Fibroblast of lung (primary cell): ENCODE results near the gene SSH2.

Source experiments
- CTCF ChIP-seq, 2 donors: IDR thresholded peaks in 1 of 2; conservative IDR thresholded peaks in 1 of 2; 1 replicate in 1 of 2; 2 replicates in 1 of 2; pipeline ENCODE4 v1.5.1; 2011 to 2012; ENCODE audit warnings: low read length in 2 of 2, control low read depth in 1 of 2, inconsistent platforms in 1 of 2, low read depth in 1 of 2, mild to moderate bottlenecking in 1 of 2
- EZH2 ChIP-seq: IDR thresholded peaks from 2 replicates; pipeline ENCODE4 v1.5.1; 2012; ENCODE audit warnings: low read length, control low read depth, mild to moderate bottlenecking; ENCODE audit errors: missing control alignments

- TF ChIP-seq CTCF (conservative IDR thresholded peaks at IDR 0.05 in 1 of 2, IDR thresholded peaks at IDR 0.05 in 1 of 2; ENCODE audit: low read depth in 1 of 2, low read length in 2 of 2) = no peak
- no peak for TF ChIP-seq EZH2
Observed at GRCh38 chr17:29789196-29790170, 140.5 kb downstream of the SSH2 start.
